Left lung (tissue), 10 donors: ENCODE measurements around the gene EIF5AL1. TPM values are rescaled to one million over a fixed set of nuclear protein-coding genes. Genes with fewer than 3 reads are reported as not detected.
A peak's percentile ranks its signal among the peaks of the same experiment; 100 is the strongest.

Experiments used
- ATAC-seq: fragments of 200-7000 bp; cut with Tn5 transposase; one replicate; pipeline ENCODE4 v1.9.1; 2020; ENCODE audit warnings: moderate library complexity
- DNase-seq, 4 donors: peaks; one replicate each; pipeline ENCODE4 v3.0.0-alpha.2; 2013 to 2020
- H3K27ac ChIP-seq, 2 donors: fragments of 200-600 bp; sonication (generic) in 1 of 2; one replicate each; pipeline versions ENCODE4 v1.5.0 to v1.8.0; 2020 to 2021
- H3K27me3 ChIP-seq, 2 donors: fragments of 200-600 bp; sonication (generic) in 1 of 2; one replicate each; pipeline versions ENCODE4 v1.5.0 to v1.8.0; 2020 to 2021
- H3K36me3 ChIP-seq, 2 donors: fragments of 200-600 bp; sonication (generic) in 1 of 2; one replicate each; pipeline versions ENCODE4 v1.5.0 to v1.8.0; 2020 to 2021
- H3K4me1 ChIP-seq, 2 donors: fragments of 200-600 bp; one replicate each; pipeline ENCODE4 v1.8.0; 2021
- H3K4me3 ChIP-seq, 2 donors: fragments of 200-600 bp; sonication (generic) in 1 of 2; one replicate each; pipeline versions ENCODE4 v1.5.0 to v1.8.0; 2020 to 2021; ENCODE audit warnings: mild to moderate bottlenecking in 1 of 2
- H3K9me3 ChIP-seq, 2 donors: fragments of 200-600 bp; sonication (generic) in 1 of 2; one replicate each; pipeline versions ENCODE4 v1.5.0 to v1.8.0; 2020 to 2021
- CTCF ChIP-seq, 2 donors: fragments of 200-600 bp; sonication (generic) in 1 of 2; IDR thresholded peaks; one replicate each; pipeline versions ENCODE4 v1.5.0 to v1.8.0; 2021; ENCODE audit warnings: antibody characterized with exemption in 2 of 2
- intact Hi-C, 2 donors: fragments of 100-400 bp; cut with DNase I; formaldehyde crosslinking; loops; one replicate each; pipeline versions ENCODE4 v1.11.2 to v1.14.2; 2022
- polyA plus RNA-seq, 6 donors: library from polyadenylated mRNA; unstranded; fragments of 120-200 nt; gene quantifications; one replicate each; pipeline ENCODE4 v1.2.1, GENCODE V29; 2013; ENCODE audit not compliant: insufficient read length in 6 of 6
- total RNA-seq, 2 donors: library from RNA; stranded (reverse); fragmentation: NEBNext Ultra II Directional; extraction: Animal tissue kit (Norgen Biotek cat#: 25700); gene quantifications; one replicate each; pipeline ENCODE4 v1.2.1, GENCODE V29; 2021
- donor health status: DM: no; HTN: yes; CAD: no.
- donor health status: DM: no; HTN: no; CAD: no.

EIF5AL1 gene
- total and polyA plus RNA-seq, 8 donors = 0.18 to 3.5 (median 0.86) TPM

DNA sequence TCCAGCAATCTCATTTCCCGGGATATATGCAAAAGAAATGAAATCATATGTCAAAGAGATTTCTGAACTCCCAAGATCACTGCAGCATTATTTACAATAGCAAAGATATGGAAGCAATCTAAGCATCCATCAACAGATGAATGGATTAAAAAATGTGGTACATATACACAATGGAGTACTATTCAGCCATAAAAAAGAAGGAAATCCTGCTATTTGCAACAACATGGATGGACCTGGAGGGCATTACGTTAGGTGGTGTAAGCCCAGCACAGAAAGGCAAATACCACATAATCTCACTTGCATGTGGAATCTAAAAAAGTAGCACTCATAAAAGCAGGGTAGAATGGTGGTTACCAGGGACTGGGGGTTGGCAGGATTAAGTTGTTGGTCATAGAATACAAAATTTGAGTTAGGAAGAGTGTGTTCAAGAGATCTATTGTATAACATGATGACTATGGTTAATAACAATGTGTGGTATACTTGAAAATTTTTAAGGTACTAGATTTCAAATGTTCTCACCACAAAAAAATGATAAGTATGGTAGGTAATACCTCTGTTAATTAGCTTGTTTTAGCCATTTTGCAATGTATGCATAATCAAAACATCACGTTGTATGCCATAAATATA, 32.9 kb upstream of the EIF5AL1 start:
- Histone ChIP-seq H3K36me3 (no peaks in the 10 kb centered on the region), H3K27ac (no peak overlapping the region), H3K4me1 (no peaks in the 10 kb centered on the region), H3K27me3 (no peaks in the 10 kb centered on the region), H3K4me3 (no peak overlapping the region), H3K9me3 (no peaks in the 10 kb centered on the region)
- DNase-seq (no peak), ATAC-seq (no peak)
- intact Hi-C loops = no loop called here
- TF ChIP-seq CTCF (IDR thresholded peaks at IDR 0.05) = no peak

DNA sequence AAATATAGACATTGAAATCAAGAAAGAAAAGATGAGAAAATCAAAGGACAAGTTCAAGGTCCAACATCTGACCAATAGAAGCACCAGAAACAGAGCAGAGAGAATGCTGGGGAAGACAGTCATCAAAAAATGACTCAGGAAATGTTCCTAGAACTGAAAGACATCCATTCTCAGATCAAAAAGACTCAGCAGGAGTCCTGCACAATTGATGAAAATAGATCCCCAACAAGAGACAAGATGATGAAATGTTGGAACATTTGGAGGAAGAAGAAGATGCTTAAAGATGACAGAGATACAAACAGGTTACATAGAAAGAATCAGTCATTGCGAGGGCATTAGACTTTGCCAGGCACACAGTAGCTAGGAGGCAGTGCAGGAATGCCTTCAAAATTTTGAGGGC, 30.0 kb upstream of the EIF5AL1 start:
- ATAC-seq (no peak), DNase-seq (no peak)
- Histone ChIP-seq H3K4me1 (no peaks in the 10 kb centered on the region), H3K27ac (no peak overlapping the region), H3K4me3 (no peak overlapping the region), H3K27me3 (no peaks in the 10 kb centered on the region), H3K36me3 (no peaks in the 10 kb centered on the region), H3K9me3 (no peaks in the 10 kb centered on the region)
- intact Hi-C loops = no loop called here
- no peak for TF ChIP-seq CTCF (IDR thresholded peaks at IDR 0.05)

- DNase-seq (no peak), ATAC-seq (no peak)
- no peak for TF ChIP-seq CTCF (IDR thresholded peaks at IDR 0.05)
- Histone ChIP-seq H3K27me3 (no peaks in the 10 kb centered on the region), H3K9me3 (no peaks in the 10 kb centered on the region), H3K27ac (no peak overlapping the region), H3K4me1 (no peaks in the 10 kb centered on the region), H3K4me3 (no peak overlapping the region), H3K36me3 (no peaks in the 10 kb centered on the region)
- intact Hi-C loops = no loop called here
Measured at GRCh38 chr10:79482741-79483140, 29.6 kb upstream of the EIF5AL1 start.

GRCh38 chr10:79483299-79483698, 29.0 kb upstream of the EIF5AL1 start:
- H3K27ac ChIP-seq = peak overlapping the region; percentile 11 to 29
- no peaks in the 10 kb centered on the region for H3K9me3 ChIP-seq
- DNase-seq (no peak), ATAC-seq (no peak)
- intact Hi-C loops = no loop called here
- no peaks in the 10 kb centered on the region for H3K36me3 ChIP-seq
- no peaks in the 10 kb centered on the region for H3K27me3 ChIP-seq
- H3K4me3 ChIP-seq = no peak overlapping the region
- H3K4me1 ChIP-seq = peaks cover 0 to 2% of the 10 kb centered on the region in 2 donors
- no peak for TF ChIP-seq CTCF (IDR thresholded peaks at IDR 0.05)

- ATAC-seq = peak; percentile 26
- no peaks in the 10 kb centered on the region for H3K27me3 ChIP-seq
Measured at GRCh38 chr10:79483948-79484347, 28.4 kb upstream of the EIF5AL1 start.

More at GRCh38 chr10:79483948-79484347, 28.4 kb upstream of the EIF5AL1 start:
- intact Hi-C loops = no loop called here
- H3K4me3 ChIP-seq = no peak overlapping the region
- peaks cover 0 to 7% of the 10 kb centered on the region in 2 donors for H3K4me1 ChIP-seq
- H3K36me3 ChIP-seq = no peaks in the 10 kb centered on the region
- no peak for TF ChIP-seq CTCF (IDR thresholded peaks at IDR 0.05)
- no peaks in the 10 kb centered on the region for H3K9me3 ChIP-seq
- H3K27ac ChIP-seq = peak overlapping the region in 1 of 2 donors; percentile 11
- no peak for DNase-seq
